Renal cortex interstitium (tissue), 11 donors: ENCODE data around the gene DIAPH3. TPM values are rescaled to one million over a fixed set of nuclear protein-coding genes. Genes with fewer than 3 reads are reported as not detected.

Experiments used
- DNase-seq, 11 donors: peaks; one replicate each; pipeline ENCODE4 v3.0.0-alpha.2; 2013; ENCODE audit warnings: low read depth in 9 of 11, low spot score in 4 of 11; ENCODE audit errors: extremely low read depth in 1 of 11
- polyA plus RNA-seq, 3 donors: library from polyadenylated mRNA; unstranded; fragments of 120-200 nt; gene quantifications; one replicate each; pipeline ENCODE4 v1.2.1, GENCODE V29; 2013; ENCODE audit not compliant: insufficient read length in 3 of 3

DIAPH3 gene
- polyA plus RNA-seq, 3 donors: 10.7 to 14.3 (median 14.3) TPM

DNA sequence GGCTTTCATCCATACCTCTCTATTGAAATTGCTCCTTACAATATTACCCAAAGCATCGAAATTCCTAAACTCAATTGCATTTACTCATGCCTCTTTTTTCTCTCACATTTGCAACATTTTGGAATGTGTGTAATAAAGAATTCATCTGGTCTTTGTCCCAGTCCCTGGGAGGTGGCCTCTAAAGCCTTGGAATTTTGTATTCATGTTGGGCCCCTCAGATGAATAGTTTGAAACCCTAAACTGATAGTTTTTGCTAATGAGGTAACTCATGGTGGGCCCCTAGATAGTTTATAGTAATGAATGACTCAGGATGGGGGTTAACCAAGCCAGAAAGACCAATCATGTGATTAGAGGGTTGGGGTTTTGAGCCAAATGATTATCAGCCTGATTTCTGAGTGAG lies 490.4 kb downstream of the DIAPH3 start:
- DNase-seq: no peak

DNA sequence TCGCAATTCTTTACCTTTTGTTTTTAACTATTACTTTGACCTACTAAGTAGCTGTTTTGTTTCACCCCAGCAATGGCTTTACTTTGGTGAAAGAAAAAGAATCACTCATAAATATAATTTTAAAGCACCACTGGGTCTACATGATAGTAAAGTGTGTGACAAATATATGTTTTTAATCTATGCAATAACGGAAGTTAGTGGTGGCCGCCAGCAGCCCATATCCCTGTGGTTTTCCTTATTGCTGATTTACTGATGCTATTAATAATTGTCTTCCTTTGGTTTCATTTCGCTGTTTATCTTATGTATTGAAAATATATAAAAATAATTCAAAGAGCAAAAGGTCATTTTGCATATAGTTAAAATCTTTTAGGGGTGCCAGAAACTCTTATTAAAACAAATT lies 491.3 kb downstream of the DIAPH3 start:
- no peak for DNase-seq

DNA sequence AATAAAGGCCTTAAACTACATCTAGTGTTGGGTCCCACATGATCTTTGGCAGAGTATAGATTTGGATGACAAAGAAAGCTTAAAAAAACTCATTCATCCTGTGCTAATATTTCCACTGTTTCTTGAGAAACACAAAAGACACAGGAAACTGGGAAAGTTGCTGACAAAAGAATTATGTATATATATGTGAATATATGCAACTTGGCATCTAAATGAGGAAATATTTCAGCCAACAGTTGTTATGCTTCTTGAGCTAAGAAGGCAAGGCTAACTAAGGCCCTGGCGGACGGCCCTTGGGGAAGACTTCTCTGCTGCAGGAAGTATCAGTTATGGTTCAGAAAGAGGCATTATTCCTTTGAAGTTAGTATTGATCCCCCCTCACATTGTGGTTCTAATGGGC lies 491.8 kb downstream of the DIAPH3 start:
- peak in 5 of 11 donors; percentile 26 to 59 (median 45) for DNase-seq

DNA sequence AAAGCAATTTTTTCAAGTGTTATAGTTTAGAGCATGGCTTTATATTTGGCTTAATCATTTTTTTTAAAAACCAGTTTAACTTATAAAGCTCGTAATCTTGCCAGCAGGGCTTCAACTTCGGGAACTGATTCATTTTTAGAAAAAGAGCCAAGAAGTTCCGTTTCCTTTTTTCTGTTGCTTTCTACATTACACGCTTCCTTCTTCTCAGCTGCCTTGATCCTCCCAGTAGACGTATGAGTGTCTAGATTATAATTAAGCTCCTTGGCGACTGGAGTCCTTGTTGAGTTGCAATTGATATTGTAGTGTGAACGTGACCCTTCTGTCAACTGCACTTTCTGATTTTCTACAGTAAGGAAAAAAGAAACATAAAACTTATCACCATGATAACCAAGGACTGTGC lies 497.2 kb downstream of the DIAPH3 start:
- DNase-seq: no peak

DNA sequence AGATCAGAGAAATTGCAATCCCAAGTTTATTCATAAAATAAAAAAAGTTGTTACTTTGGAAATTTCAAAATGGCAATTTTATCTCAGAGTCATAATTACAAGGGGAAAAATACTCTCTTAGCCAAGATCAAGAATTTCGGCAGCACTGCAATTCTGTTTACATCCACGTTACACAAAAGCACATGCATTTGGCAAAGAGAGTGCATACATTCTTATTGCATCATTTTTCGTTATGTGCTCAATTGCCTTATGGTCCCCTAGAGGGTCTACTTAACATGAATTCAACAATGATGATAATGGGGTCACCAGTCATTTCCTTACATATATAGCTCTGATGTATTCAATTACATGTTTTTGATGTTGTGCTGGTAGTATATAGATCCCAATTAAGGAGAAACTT lies 498.0 kb downstream of the DIAPH3 start:
- DNase-seq: no peak

DNA sequence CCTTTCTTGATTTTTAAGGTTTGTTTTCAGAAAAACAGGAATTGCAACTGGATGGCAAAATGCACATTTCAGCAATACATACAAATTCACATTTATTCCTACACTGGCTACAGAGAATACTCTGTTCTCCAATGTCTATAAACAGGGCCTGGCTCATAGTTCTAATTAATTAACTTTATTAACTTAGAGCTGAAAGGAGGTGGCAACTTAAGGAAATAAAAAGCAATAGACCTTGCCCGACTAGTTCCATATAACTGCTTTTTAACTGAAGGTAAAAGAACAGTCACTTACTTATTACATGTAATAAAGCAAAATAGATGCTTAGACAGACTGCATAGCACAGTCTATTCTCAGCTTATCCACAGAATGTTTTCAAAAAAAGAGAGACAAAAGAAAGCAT lies 498.5 kb downstream of the DIAPH3 start:
- DNase-seq: no peak

DNA sequence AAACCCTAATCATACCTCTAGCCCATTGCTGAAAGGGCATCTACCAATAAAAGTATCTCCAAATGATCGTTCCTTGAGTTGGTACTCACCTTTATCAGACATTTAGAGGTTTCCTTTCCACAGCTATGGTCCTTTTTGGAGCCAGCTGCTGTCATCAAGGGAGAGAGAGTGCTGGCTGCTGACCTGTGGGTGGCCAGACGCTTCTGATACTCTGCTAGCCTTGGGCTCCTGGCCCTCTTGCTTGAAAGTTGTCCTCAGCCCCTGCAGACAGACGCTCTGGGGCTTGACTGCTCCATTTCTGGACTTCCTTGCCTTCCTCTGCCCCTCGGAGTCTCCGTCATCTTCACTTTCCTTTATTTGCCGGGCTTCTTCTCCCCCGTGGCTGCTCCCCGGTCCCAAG lies 499.1 kb downstream of the DIAPH3 start:
- no peak for DNase-seq

DNA sequence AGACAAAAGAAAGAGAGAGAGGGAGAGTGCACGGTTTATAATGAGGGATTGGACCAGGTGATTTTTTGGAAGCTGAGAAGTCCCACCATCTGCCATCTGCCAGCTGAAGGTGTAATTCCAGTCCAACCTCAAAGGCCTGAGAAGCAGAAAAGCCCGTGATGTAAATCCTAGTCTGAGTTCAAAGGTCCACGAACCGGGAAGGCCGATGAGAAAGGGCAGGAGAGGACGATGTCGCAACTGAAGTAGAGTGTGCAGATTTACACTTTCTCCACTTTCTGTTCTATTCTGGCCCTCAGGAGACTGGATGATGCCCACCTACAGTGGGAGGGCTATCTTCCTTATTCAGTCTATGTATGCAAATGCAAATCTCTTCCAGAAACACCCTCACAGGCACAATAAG lies 500.0 kb downstream of the DIAPH3 start:
- no peak for DNase-seq

DNA sequence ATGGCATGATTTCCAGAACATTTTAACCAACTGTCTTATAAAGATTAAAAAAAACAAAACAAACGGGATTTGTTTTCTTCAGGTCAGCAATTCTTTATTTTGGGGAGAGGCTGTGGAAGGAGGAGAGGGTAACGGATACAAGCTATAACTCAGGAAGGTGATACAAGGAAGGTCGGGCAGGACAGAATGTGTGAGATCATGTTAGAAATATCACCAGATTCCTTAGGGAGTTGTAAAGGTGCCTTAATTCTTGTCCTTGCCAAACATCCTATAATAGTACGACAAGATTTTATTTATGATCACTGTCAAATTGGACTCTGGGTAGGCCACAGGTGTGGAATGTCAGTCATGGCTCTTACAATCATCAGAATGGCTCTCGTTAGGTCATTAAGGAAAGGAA lies 503.1 kb downstream of the DIAPH3 start:
- DNase-seq: no peak

DNA sequence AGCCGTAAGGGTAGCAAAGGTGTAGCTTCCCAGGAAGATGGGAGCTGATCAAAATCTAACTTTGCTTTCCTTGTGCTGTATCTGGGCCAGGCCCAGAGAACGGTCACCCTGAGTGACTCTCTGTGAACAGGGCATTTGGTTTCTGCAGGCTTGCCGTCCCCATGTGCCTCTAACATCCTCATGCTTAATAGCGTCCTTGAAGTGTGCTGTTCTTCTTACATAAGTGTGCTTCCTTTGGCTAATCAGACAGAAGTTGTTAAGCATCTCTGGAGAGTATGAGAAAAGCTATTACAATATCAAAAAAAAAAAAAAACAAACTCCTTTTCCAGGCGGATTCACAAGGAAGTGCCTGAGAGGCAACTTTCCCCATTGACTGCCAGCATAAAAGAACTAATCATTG lies 503.7 kb downstream of the DIAPH3 start:
- DNase-seq: no peak

DNA sequence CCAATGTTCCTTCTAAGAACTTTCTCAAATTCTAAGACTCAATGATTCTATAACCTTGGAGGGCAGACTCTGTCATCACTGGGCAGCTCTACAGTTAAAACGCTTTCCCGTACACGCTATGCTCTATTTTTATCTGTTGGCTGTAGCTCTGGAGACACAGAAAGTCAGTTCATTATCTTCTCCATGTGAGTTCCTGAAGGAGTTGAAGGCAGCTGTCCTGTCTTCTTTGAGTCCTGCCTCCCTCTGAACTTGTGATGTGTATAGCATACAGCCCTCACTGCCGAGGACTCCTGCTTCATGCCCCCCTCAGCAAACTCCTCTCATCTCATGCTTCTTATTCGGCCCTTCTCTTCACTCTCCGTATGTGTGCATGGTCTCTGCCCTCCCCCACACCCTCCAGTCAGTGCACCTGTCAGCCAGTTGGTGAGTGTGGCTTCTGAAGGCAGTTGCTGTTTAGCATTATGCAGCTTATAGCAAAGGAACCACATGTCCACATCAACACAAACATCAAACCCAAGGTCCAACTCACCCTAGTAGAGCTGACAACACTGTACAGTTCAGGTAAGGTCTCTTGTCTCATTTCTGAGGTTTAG lies 504.9 kb downstream of the DIAPH3 start:
- DNase-seq: no peak

DNA sequence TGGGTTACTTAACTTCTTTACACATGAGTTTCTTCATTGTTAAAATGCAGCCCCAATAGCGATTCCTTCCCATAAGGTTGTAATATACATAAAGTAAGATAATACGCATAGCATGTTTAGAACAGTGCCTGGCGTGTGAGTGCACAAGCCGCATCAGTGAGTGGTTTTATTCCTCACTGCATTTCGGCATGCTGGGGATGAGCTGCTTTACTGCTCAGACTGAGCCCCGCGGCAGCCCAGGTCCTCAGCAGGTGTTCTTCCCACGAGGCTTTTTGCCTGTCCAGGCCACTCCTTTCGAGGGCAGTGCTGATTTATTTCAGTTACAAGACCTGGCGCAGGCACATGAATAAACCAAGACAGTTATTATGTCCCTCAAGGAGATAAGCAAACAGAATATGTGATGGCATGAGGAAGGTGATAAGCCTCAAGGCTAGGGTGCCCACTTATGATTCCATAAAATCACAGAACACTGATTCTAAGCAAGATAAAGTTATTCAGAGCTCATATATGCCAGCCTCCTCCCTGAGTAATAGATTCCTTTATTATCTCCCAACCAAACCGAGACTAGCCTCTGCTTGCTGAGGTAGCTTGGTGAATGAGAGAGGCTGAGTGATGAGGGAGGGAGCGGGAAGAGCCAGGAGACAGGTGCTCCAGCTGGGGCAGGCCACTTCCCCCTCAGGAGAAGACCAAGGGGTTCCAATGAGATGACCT lies 505.5 kb downstream of the DIAPH3 start:
- no peak for DNase-seq

DNA sequence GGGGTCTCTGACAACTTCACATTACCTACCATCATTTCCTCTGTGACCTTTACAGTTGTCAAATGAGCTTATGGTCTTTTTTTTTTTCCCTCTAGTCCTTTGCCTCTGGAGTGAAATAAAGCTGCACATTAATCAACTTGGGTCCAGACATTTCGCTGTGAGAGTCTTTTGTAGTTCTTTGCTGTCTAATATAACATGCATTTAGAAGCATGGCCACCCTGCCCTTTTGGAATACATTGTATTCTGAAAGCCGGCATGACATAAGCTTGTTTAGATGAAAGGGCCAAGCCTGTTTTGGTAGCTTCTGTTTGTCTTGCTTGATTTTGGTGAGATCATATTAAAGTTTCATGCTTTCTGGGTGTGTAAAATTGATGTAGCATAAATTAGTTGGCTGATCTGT lies 509.8 kb downstream of the DIAPH3 start:
- DNase-seq: no peak

DNA sequence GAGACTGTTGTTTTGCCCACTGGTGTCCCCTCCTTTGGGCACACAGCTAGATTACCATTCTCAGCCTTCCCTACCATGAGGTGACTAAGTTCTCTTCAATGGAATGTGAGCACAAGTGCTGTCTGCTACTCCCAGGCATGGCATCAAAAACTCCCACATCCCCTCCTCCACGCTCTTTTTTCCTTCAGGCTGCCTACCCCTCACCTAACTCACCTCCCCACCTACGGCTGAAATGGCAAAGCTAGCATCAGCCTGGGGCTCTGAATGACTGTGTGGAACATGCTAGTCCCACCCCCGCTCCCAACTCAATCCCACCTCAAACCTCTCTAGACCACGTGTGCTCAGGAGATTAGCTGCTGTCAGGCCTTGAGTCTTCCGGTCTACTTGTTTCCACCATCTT lies 512.2 kb downstream of the DIAPH3 start:
- DNase-seq: no peak

DNA sequence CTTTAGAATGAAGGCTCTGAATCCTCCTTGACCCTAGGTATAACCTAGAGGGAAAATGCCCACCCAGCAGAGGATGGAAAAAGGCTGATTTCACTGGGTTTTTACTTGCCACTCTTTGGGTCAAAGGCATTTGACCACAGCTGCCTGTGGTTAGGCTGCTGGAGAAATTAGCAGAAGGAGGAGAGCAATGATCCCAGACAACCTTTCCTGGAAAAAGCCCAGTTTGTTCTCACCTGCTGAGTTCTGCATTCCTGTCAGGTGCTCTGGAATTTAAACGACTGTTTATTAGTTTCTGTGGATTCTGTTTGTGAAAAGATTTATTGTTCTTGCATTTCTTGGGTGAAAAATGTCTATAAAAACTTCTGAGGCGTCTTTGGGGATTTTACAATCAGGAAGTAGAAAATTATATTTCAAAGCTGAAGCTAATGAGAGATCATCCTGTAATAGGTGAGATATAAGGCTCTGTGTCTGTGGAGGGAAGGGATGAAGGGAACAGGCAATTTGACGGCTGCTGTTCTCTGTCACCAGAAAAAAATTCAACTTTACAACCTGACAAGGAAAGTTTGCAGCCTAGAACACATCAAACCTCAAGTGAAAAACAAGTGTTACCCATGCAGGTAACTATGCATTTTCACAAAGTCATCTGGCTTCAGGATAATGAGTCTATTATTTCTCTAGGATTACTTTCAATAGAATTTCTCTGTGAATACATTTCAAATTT lies 519.7 kb downstream of the DIAPH3 start:
- no peak for DNase-seq

DNA sequence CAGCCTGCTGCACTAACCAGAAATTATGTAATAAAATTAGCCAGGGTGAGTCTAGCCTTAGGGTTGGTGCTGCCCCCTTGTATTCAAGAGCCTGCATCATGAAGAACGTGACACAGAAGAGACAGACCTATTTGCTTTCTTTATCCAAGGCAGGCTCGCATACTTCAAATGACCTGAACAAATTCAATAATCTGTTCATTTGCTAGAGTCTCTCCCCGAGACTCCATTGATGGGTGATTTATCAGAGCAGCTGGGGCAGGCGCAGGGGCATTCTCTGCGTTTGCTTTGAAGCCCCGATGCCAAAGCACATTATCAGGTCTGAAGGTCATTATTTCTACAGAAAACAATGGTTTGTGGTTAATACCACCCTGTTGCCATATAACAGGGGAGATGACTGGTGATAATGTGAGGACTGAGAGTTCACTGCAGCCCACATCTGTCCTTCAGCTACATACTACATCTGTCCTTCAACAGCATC lies 520.3 kb downstream of the DIAPH3 start:
- DNase-seq: no peak

DNA sequence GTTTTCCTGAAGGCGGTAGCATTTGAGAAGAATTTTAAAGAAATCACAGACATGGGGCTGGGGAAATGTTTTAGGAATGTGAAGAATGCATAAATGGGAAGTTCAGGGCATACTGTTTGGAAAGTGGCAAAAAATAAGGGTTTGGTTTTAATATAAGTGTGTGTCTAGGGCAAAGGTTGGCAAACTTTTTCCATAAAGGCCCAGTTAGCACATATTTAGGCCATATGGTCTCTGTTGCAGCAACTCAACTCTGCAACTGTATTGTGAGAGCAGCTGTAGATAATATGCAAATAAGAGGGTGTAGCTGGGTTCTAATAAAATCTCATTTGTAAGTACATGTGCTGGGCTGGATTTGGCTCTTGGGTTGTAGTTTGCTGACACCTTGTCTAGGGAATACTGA lies 521.9 kb downstream of the DIAPH3 start:
- no peak for DNase-seq

DNA sequence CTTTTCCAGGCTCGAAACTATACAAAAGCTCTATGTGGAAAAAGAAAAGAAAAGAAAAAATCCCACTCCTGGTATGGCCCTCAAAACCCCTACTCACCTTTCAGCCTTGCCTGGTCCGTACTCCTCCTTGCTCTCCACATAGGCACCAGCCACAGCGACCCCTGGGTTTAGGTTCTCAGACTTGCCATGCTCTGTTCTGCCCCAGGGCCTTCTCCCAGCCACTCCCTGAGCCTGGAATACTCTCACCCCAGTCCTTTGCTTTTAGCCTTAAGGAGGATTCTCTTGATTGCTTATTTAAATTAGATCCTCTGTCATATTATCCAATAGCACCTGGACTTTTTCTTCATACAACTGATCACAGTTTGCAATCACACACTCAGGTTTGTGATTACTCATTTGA lies 522.5 kb downstream of the DIAPH3 start:
- DNase-seq: no peak

DNA sequence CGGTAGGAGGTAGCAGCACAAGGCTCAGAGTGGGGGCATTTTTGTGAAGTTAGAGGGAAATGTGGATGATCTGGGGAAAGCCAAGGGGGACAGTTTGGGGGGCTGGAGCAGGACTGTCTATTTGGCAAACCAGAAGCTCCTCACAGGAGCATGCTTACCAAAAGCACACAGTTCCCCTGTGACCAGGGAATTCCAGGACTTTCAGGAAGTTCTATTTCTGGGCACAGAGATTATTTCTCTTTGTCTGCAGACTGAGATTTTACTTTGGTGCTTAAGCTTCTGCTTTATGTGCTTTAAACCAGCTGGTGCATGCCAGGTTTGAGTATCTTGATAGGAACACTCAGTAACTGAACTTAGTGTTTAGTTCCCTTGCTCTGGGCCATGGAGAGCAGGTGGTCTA lies 525.3 kb downstream of the DIAPH3 start:
- DNase-seq: no peak

DNA sequence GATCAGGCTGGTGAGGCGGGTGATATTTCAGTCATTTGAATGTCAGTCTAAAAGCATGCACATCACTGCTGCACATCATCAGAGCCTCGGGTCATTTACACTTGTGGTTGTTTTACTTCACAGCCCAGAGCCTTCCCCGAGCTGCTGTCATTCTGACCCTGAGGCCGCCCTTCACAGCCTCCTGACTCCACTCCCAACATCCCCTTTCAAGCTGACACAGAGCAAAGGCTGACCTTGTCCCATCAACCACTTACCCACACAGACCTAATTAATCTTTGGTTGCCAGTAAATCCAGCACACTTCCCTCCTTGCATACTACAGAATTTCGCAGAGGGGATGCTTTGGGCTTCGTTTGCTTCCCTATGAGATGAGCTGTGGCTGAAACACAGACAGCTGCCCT lies 528.1 kb downstream of the DIAPH3 start:
- peak in 3 of 11 donors; percentile 9 to 33 (median 23) for DNase-seq
